Measurements from ENCODE around the gene SPIN4. TPM values are rescaled to one million over a fixed set of nuclear protein-coding genes. Genes with fewer than 3 reads are reported as not detected.

SPIN4 gene
- total and polyA plus RNA-seq, 9 of the 15 experiments (the other 6 are each of a cell fraction or from before 2014, with no cell fraction given): 7.6 to 25.7 (median 14.6) TPM

- ChIA-PET POLR2A (interaction anchor here (0.7 kb wide), 1 partner anchor 87 kb away, joined by 4 read pairs; no protein-coding TSS in a partner anchor), CTCF (ENCODE audit: low intra/inter-chr PET ratio) (no interaction called here)
- ATAC-seq (peak; percentile 74), DNase-seq (ENCODE audit: extremely low read depth in 1 of 4, low spot score in 3 of 4) (peak in 1 of 4 experiments; percentile 12), FAIRE-seq (no peak)
- in situ Hi-C loops (cut with MboI) (no loop called here), intact Hi-C loops (cut with micrococcal nuclease) (no loop called here)
- Histone ChIP-seq H3K27me3 (ENCODE audit: control insufficient read depth in 2 of 2, insufficient read depth in 2 of 2, low read length in 2 of 2) (no peaks in the 10 kb centered on the region), H3K9me3 (replicated peaks; ENCODE audit: control insufficient read depth, insufficient read depth, low read depth, low read length) (no peaks in the 10 kb centered on the region), H3K9ac (ENCODE audit: insufficient read depth in 1 of 2, low read depth in 2 of 2, low read length in 2 of 2) (no peak overlapping the region), H4K20me1 (replicated peaks; ENCODE audit: control insufficient read depth, insufficient read depth, low read length) (no peaks in the 10 kb centered on the region), H3K9me1 (ENCODE audit: control insufficient read depth, insufficient read depth, low read length) (no peaks in the 10 kb centered on the region), H3K79me2 (ENCODE audit: control insufficient read depth, insufficient read depth, low read length) (no peaks in the 10 kb centered on the region), H3K36me3 (ENCODE audit: control insufficient read depth, insufficient read depth, low read length) (no peaks in the 10 kb centered on the region), H3K4me3 (no peak overlapping the region), H3K4me2 (ENCODE audit: insufficient read depth, low read length) (no peak overlapping the region), H3K4me1 (replicated peaks in 1 of 2; ENCODE audit: control insufficient read depth in 2 of 2, insufficient read depth in 2 of 2, low read length in 2 of 2) (no peaks in the 10 kb centered on the region), H2AFZ (ENCODE audit: low read depth, low read length) (peak overlapping the region; percentile 63; the same call in 1 of the 2 replicates), H3K27ac (ENCODE audit: extremely low read depth, low read depth, low read length) (no peak overlapping the region)
- TF ChIP-seq C11orf30 (IDR thresholded peaks at IDR 0.05; ENCODE audit: low read depth): no peak
- no peak for TF ChIP-seq HLTF (IDR thresholded peaks at IDR 0.05)
- TF ChIP-seq ZNF830 (CRISPR knock-in tag; IDR thresholded peaks at IDR 0.05): no peak
- no peak for TF ChIP-seq CREBBP (IDR thresholded peaks at IDR 0.05; ENCODE audit: low read depth, low read length)
- no peak for TF ChIP-seq STAT5A (IDR thresholded peaks at IDR 0.05; ENCODE audit: borderline replicate concordance, low read length)
- TF ChIP-seq ZNF518B (CRISPR knock-in tag; IDR thresholded peaks at IDR 0.05): no peak
- no peak for TF ChIP-seq IFI16 (CRISPR knock-in tag; IDR thresholded peaks at IDR 0.05)
- no peak for TF ChIP-seq JUN (IDR thresholded peaks at IDR 0.05; ENCODE audit: borderline replicate concordance, low read depth, low read length)
- no peak for TF ChIP-seq JUN (CRISPR knock-in tag; IDR thresholded peaks at IDR 0.05; ENCODE audit: borderline replicate concordance)
- TF ChIP-seq U2AF2 (optimal IDR thresholded peaks at IDR 0.05; ENCODE audit: low read depth, low read length): no peak
- no peak for TF ChIP-seq DLX4 (CRISPR knock-in tag; IDR thresholded peaks at IDR 0.05)
- no peak for TF ChIP-seq TAL1 (IDR thresholded peaks at IDR 0.05)
- no peak for TF ChIP-seq GTF2E2 (tag; IDR thresholded peaks at IDR 0.05)
- no peak for TF ChIP-seq SRSF3 (IDR thresholded peaks at IDR 0.05; ENCODE audit: insufficient read depth, low read length)
- no peak for TF ChIP-seq ARID2 (IDR thresholded peaks at IDR 0.05)
- TF ChIP-seq JUNB (CRISPR knock-in tag; conservative IDR thresholded peaks at IDR 0.05): no peak
- TF ChIP-seq XRCC4 (IDR thresholded peaks at IDR 0.05; ENCODE audit: extremely low read depth, insufficient read depth, insufficient read length): no peak
- no peak for TF ChIP-seq SMAD1 (IDR thresholded peaks at IDR 0.05; ENCODE audit: low read depth, low read length, partially characterized antibody)
- BruUV-seq (replicated peaks): no TSS peak
Observed at GRCh38 chrX:63400340-63400739, 49.2 kb upstream of the SPIN4 start.
